AG09309 (cell line): ENCODE data around the gene NGEF.

Experiments
- DNase-seq: peaks from one replicate; pipeline ENCODE4 v3.0.0-alpha.2; 2010; ENCODE audit warnings: low read depth
- H3K4me3 ChIP-seq: 2 replicates; pipeline ENCODE4 v1.5.1; 2011; ENCODE audit warnings: mild to moderate bottlenecking, low read depth, low read length, moderate library complexity; ENCODE audit not compliant: control insufficient read depth
- CTCF ChIP-seq: IDR thresholded peaks from 2 replicates; pipeline ENCODE4 v1.5.1; 2011; ENCODE audit warnings: mild to moderate bottlenecking, low read depth, low read length, inconsistent platforms; ENCODE audit not compliant: insufficient read depth, control insufficient read depth; ENCODE audit errors: missing control alignments

NGEF gene

DNA sequence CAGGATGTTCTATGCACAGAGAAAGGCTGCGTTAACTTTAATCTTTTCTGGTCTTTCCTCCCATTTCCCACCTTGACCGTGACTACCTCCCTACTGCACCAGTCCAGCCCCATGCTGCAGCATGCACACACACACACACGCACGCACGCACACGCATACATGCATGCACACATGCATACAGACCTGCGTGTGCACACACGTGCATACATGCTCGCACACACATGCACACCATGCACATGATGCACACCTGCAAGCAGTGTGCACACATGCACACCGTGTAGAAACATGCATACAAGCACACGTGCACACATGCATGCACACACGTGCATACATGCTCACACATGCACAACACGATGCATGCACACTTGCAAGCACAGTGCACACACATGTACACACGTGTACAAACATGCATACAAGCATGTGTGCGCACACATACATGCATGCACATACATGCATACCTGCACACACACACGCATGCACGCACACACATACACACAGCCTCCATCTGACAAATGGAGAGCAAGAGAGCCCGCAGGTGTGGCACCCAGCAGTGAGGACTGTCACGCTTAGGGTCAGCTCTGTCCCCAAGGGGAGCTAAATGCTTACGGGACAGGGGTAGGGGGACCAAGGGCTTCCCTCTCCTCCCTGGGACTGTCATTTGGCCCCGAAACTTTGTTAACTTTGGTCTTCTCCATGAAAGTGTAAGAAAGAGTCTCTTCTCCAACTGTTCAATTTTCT lies 124.8 kb downstream of the NGEF start:
- no peak for TF ChIP-seq CTCF
- DNase-seq: no peak
- no peak overlapping the region for H3K4me3 ChIP-seq

DNA sequence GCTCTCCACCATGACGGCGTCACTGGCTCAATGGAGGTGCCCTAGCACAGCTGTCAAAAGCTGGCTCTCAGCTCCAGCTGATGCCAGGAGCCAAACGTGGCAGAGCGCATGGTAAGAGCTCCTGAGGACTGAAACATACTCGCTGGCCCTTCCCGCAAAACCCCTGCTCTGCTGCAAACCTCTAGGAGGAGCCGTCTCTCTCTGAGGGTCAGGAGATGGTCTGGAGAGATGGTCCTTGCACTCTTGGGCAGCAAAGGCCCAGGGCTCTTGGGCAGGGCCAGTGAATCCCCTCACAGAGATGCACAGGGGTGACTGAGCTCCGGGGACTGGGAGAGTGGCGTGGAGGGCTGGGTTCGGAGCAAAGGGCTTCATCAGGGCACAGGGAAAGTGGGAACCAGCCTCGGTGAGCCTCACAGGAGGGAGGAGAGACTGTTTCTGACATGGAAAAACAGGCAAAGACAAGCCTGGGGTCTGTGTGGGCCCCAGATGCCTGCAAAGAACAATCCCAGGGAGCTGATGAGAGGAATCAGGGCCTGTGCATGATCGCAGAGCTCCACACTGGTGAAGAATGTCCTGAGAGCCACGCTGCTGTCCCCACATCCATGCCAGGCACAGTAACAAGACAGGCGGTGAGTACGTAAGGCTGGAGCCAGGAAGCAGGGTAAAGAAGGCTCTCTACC lies 125.7 kb downstream of the NGEF start:
- H3K4me3 ChIP-seq: no peak overlapping the region
- no peak for DNase-seq
- no peak for TF ChIP-seq CTCF

GRCh38 chr2:232886632-232887031 lies 126.4 kb downstream of the NGEF start:
- no peak for TF ChIP-seq CTCF
- no peak overlapping the region for H3K4me3 ChIP-seq
- no peak for DNase-seq

GRCh38 chr2:232886176-232886575 lies 126.9 kb downstream of the NGEF start:
- no peak for TF ChIP-seq CTCF
- H3K4me3 ChIP-seq: no peak overlapping the region
- DNase-seq: no peak

GRCh38 chr2:232885264-232885961 lies 127.6 kb downstream of the NGEF start:
- no peak for DNase-seq
- no peak for TF ChIP-seq CTCF
- H3K4me3 ChIP-seq: no peak overlapping the region

- no peak for TF ChIP-seq CTCF
- DNase-seq: no peak
- no peak overlapping the region for H3K4me3 ChIP-seq
Measured at GRCh38 chr2:232884549-232885263, 128.3 kb downstream of the NGEF start.
